ENCODE results near the gene GARNL3.

DNA sequence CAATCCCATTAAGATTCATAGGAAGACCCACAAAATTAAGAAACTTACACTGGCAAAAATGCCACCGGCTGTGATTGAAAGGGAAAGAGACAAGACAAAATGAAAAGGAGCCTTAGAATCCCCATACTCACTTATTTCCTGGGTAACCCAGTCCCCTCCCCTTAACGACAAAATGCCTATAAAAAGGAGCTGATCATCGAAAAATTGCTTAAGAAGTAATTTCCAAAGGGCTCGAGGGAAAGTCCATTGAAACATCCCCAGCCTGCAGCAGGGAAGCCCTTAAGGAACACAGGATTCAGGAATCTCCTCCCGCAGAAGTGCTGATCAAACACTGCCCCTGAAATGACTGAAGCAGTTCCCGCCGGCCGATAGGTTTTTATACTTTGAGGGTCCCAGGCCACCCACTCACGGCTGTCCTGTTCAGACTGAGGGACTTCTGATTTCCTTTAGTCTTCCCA is 158.9 kb downstream of the GARNL3 start:
- no peak for TF ChIP-seq EZH2 (IDR thresholded peaks at IDR 0.05; ENCODE audit: borderline replicate concordance, low read length)
- TF ChIP-seq, protein P1, sequence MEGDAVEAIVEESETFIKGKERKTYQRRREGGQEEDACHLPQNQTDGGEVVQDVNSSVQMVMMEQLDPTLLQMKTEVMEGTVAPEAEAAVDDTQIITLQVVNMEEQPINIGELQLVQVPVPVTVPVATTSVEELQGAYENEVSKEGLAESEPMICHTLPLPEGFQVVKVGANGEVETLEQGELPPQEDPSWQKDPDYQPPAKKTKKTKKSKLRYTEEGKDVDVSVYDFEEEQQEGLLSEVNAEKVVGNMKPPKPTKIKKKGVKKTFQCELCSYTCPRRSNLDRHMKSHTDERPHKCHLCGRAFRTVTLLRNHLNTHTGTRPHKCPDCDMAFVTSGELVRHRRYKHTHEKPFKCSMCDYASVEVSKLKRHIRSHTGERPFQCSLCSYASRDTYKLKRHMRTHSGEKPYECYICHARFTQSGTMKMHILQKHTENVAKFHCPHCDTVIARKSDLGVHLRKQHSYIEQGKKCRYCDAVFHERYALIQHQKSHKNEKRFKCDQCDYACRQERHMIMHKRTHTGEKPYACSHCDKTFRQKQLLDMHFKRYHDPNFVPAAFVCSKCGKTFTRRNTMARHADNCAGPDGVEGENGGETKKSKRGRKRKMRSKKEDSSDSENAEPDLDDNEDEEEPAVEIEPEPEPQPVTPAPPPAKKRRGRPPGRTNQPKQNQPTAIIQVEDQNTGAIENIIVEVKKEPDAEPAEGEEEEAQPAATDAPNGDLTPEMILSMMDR (IDR thresholded peaks at IDR 0.05; ENCODE audit: low read length), result no peak

Data from OCI-LY1 (cell line).